CD4-positive, CD25-positive, alpha-beta regulatory T cell (primary cell): Measurements from ENCODE around the gene SLC22A16. TPM values are rescaled to one million over a fixed set of nuclear protein-coding genes. Genes with fewer than 3 reads are reported as not detected.

Experiments
- ATAC-seq, 2 donors: fragments of 150-1000 bp; cut with Tn5 transposase; one replicate each; pipeline ENCODE4 v1.10.0; 2021; ENCODE audit warnings: low read depth in 2 of 2, moderate number of reproducible peaks in 2 of 2, moderate library complexity in 1 of 2
- DNase-seq, 3 donors: peaks; one replicate each; pipeline versions ENCODE4 v3.0.0 to v3.0.0-alpha.2; 2012 to 2022; ENCODE audit warnings: mixed read lengths in 1 of 3
- H3K27ac ChIP-seq: one replicate; pipeline ENCODE4 v1.7.0; 2013; ENCODE audit warnings: mild to moderate bottlenecking, low read length; ENCODE audit not compliant: insufficient read depth, poor library complexity, severe bottlenecking
- H3K27me3 ChIP-seq: one replicate; pipeline ENCODE4 v1.7.0; 2013; ENCODE audit warnings: low read length; ENCODE audit not compliant: control insufficient read depth, insufficient read depth
- H3K36me3 ChIP-seq: one replicate; pipeline ENCODE4 v1.7.0; 2013; ENCODE audit warnings: mild to moderate bottlenecking, low read length, moderate library complexity; ENCODE audit not compliant: control insufficient read depth, insufficient read depth
- H3K4me1 ChIP-seq: 2 replicates; pipeline ENCODE4 v1.7.0; 2013; ENCODE audit warnings: mild to moderate bottlenecking, low read length; ENCODE audit not compliant: insufficient read depth, control insufficient read depth, poor library complexity, severe bottlenecking
- H3K4me3 ChIP-seq: one replicate; pipeline ENCODE4 v1.7.0; 2013; ENCODE audit warnings: low read depth, mild to moderate bottlenecking, low read length, moderate library complexity
- H3K9me3 ChIP-seq, 2 experiments: 1 replicate in 1 of 2; 2 replicates in 1 of 2; pipeline ENCODE4 v1.7.0; 2013; ENCODE audit warnings: low read length in 2 of 2, mild to moderate bottlenecking in 1 of 2, moderate library complexity in 1 of 2; ENCODE audit not compliant: control insufficient read depth in 2 of 2
- H3K27ac Mint-ChIP-seq, 3 donors: one replicate each; pipeline ENCODE4 v1.8.0; 2020 to 2022; ENCODE audit warnings: mild to moderate bottlenecking in 3 of 3, mixed read lengths in 3 of 3, moderate library complexity in 2 of 3
- H3K27me3 Mint-ChIP-seq: one replicate; pipeline ENCODE4 v1.8.0; 2022; ENCODE audit warnings: mild to moderate bottlenecking, mixed read lengths
- H3K36me3 Mint-ChIP-seq: one replicate; pipeline ENCODE4 v1.8.0; 2020; ENCODE audit warnings: mixed read lengths
- H3K4me1 Mint-ChIP-seq, 4 donors: one replicate each; pipeline ENCODE4 v1.8.0; 2020 to 2022; ENCODE audit warnings: mixed read lengths in 4 of 4, mild to moderate bottlenecking in 1 of 4
- H3K4me3 Mint-ChIP-seq, 4 donors: one replicate each; pipeline ENCODE4 v1.8.0; 2020 to 2022; ENCODE audit warnings: mild to moderate bottlenecking in 4 of 4, mixed read lengths in 4 of 4, moderate library complexity in 3 of 4
- H3K9me3 Mint-ChIP-seq, 7 donors: one replicate each; pipeline ENCODE4 v1.8.0; 2020 to 2022; ENCODE audit warnings: mixed read lengths in 7 of 7, mild to moderate bottlenecking in 3 of 7, moderate library complexity in 2 of 7
- polyA plus RNA-seq, 4 donors: library from polyadenylated mRNA; unstranded; fragments of 300-500 nt; fragmentation: Illumina TruSeq; gene quantifications; one replicate each; pipeline ENCODE4 v1.2.3, GENCODE V29; 2021
- total RNA-seq: library from RNA; stranded (reverse); gene quantifications from one replicate; pipeline ENCODE4 v1.2.3, GENCODE V29; 2022

The SLC22A16 gene
- total and polyA plus RNA-seq, 5 donors from 2014 or later, result 0.54 TPM; not detected in 4

- Mint-ChIP-seq H3K4me3 (no peak overlapping the region), H3K36me3 (no peaks in the 10 kb centered on the region), H3K4me1 (no peaks in the 10 kb centered on the region), H3K27ac (no peak overlapping the region), H3K9me3 (peaks cover 0 to 9% (median 3%) of the 10 kb centered on the region in 7 donors), H3K27me3 (peaks cover 27% of the 10 kb centered on the region)
- Histone ChIP-seq H3K4me1 (no peaks in the 10 kb centered on the region), H3K27ac (no peak overlapping the region), H3K4me3 (no peak overlapping the region), H3K27me3 (peaks cover 3% of the 10 kb centered on the region), H3K9me3 (peaks cover 6% of the 10 kb centered on the region in 2 experiments), H3K36me3 (no peaks in the 10 kb centered on the region)
- ATAC-seq, result no peak
- DNase-seq, result no peak
Observed at GRCh38 chr6:110425816-110426215, 50.6 kb downstream of the SLC22A16 start.

GRCh38 chr6:110422444-110422822, 54.0 kb downstream of the SLC22A16 start:
- H3K9me3 Mint-ChIP-seq, result peaks cover 0 to 9% (median 6%) of the 10 kb centered on the region in 7 donors
- Histone ChIP-seq H3K9me3 (peaks cover 6% of the 10 kb centered on the region in 2 experiments), H3K27ac (no peak overlapping the region), H3K27me3 (peaks cover 3% of the 10 kb centered on the region), H3K4me3 (no peak overlapping the region), H3K36me3 (no peaks in the 10 kb centered on the region), H3K4me1 (no peaks in the 10 kb centered on the region)
- no peak overlapping the region for H3K4me3 Mint-ChIP-seq
- peaks cover 16% of the 10 kb centered on the region for H3K27me3 Mint-ChIP-seq
- DNase-seq (no peak), ATAC-seq (no peak)
- no peaks in the 10 kb centered on the region for H3K36me3 Mint-ChIP-seq
- no peaks in the 10 kb centered on the region for H3K4me1 Mint-ChIP-seq
- no peak overlapping the region for H3K27ac Mint-ChIP-seq

GRCh38 chr6:110421749-110422443, 54.5 kb downstream of the SLC22A16 start:
- H3K9me3 ChIP-seq, result peaks cover 6% of the 10 kb centered on the region in 2 experiments
- H3K4me3 ChIP-seq, result no peak overlapping the region
- H3K4me3 Mint-ChIP-seq, result no peak overlapping the region
- no peak overlapping the region for H3K27ac Mint-ChIP-seq
- H3K36me3 Mint-ChIP-seq, result no peaks in the 10 kb centered on the region
- ATAC-seq (no peak), DNase-seq (no peak)
- H3K36me3 ChIP-seq, result no peaks in the 10 kb centered on the region
- H3K27me3 ChIP-seq, result peaks cover 3% of the 10 kb centered on the region
- peaks cover 13% of the 10 kb centered on the region for H3K27me3 Mint-ChIP-seq
- no peaks in the 10 kb centered on the region for H3K4me1 ChIP-seq
- H3K4me1 Mint-ChIP-seq, result no peaks in the 10 kb centered on the region
- no peak overlapping the region for H3K27ac ChIP-seq
- peaks cover 0 to 9% (median 6%) of the 10 kb centered on the region in 7 donors for H3K9me3 Mint-ChIP-seq

- H3K4me3 ChIP-seq, result no peak overlapping the region
- Mint-ChIP-seq H3K9me3 (peaks cover 1 to 9% (median 5%) of the 10 kb centered on the region in 7 donors), H3K27ac (no peak overlapping the region), H3K4me3 (no peak overlapping the region), H3K4me1 (no peaks in the 10 kb centered on the region), H3K36me3 (no peaks in the 10 kb centered on the region), H3K27me3 (peaks cover 3% of the 10 kb centered on the region)
- DNase-seq, result no peak
- H3K27me3 ChIP-seq, result peaks cover 3% of the 10 kb centered on the region
- H3K9me3 ChIP-seq, result peaks cover 6% of the 10 kb centered on the region in 2 experiments
- ATAC-seq, result no peak
- H3K4me1 ChIP-seq, result no peaks in the 10 kb centered on the region
- H3K27ac ChIP-seq, result no peak overlapping the region
- H3K36me3 ChIP-seq, result no peaks in the 10 kb centered on the region
Observed at GRCh38 chr6:110419028-110419739, 57.2 kb downstream of the SLC22A16 start.

GRCh38 chr6:110418594-110418993, 57.8 kb downstream of the SLC22A16 start:
- DNase-seq (no peak), ATAC-seq (no peak)
- Mint-ChIP-seq H3K27me3 (peaks cover 3% of the 10 kb centered on the region), H3K4me1 (no peaks in the 10 kb centered on the region), H3K4me3 (no peak overlapping the region), H3K9me3 (peaks cover 1 to 9% (median 5%) of the 10 kb centered on the region in 7 donors), H3K27ac (no peak overlapping the region), H3K36me3 (no peaks in the 10 kb centered on the region)
- no peak overlapping the region for H3K4me3 ChIP-seq
- H3K9me3 ChIP-seq, result peaks cover 6% of the 10 kb centered on the region in 2 experiments
- H3K27me3 ChIP-seq, result peaks cover 3% of the 10 kb centered on the region
- no peaks in the 10 kb centered on the region for H3K4me1 ChIP-seq
- no peak overlapping the region for H3K27ac ChIP-seq
- H3K36me3 ChIP-seq, result no peaks in the 10 kb centered on the region

- Histone ChIP-seq H3K4me3 (no peak within 1 kb of the TSS), H3K27ac (no peak within 1 kb of the TSS), H3K27me3 (no peaks in the 10 kb centered on the region), H3K4me1 (no peaks in the 10 kb centered on the region), H3K9me3 (no peaks in the 10 kb centered on the region), H3K36me3 (no peaks in the 10 kb centered on the region)
- DNase-seq (no peak), ATAC-seq (no peak)
- Mint-ChIP-seq H3K9me3 (peaks cover 0 to 4% (median 0%) of the 10 kb centered on the region in 7 donors), H3K27me3 (peaks cover 9% of the 10 kb centered on the region), H3K27ac (no peak within 1 kb of the TSS), H3K4me3 (peak within 1 kb of the TSS in 1 of 4 donors; percentile 36), H3K36me3 (no peaks in the 10 kb centered on the region), H3K4me1 (no peaks in the 10 kb centered on the region)
Observed at GRCh38 chr6:110415086-110415916, 61.1 kb downstream of the SLC22A16 start, which contains the start of gene DDO. Gene DDO (minus strand): TSS chr6:110415575. CDS start chr6:110413462, 2,113 bp downstream.

- DNase-seq (no peak), ATAC-seq (no peak)
- H3K4me1 Mint-ChIP-seq, result no peaks in the 10 kb centered on the region
- Histone ChIP-seq H3K27ac (no peak overlapping the region), H3K27me3 (peaks cover 1% of the 10 kb centered on the region), H3K4me3 (no peak overlapping the region), H3K9me3 (no peaks in the 10 kb centered on the region), H3K4me1 (no peaks in the 10 kb centered on the region), H3K36me3 (no peaks in the 10 kb centered on the region)
- H3K9me3 Mint-ChIP-seq, result peaks cover 0 to 3% (median 0%) of the 10 kb centered on the region in 7 donors
- no peak overlapping the region for H3K27ac Mint-ChIP-seq
- no peaks in the 10 kb centered on the region for H3K36me3 Mint-ChIP-seq
- no peak overlapping the region for H3K4me3 Mint-ChIP-seq
- H3K27me3 Mint-ChIP-seq, result peaks cover 9% of the 10 kb centered on the region
Observed at GRCh38 chr6:110414669-110415068, 61.7 kb downstream of the SLC22A16 start.
